OCI-LY3 (cell line): ENCODE results near the gene GLT1D1.
A peak's percentile ranks its signal among the peaks of the same experiment; 100 is the strongest.

Experiments
- CTCF ChIP-seq: fragments of 200-600, 300-600 bp; sonication (generic); IDR thresholded peaks from 2 replicates; pipeline ENCODE4 v1.5.1; 2014; ENCODE audit warnings: antibody characterized with exemption, low read length, low read depth
- EZH2phosphoT487 ChIP-seq: fragments of 200-600 bp; shearing (Covaris generic); IDR thresholded peaks from 2 replicates; pipeline ENCODE4 v1.6.1; 2018; ENCODE audit warnings: antibody characterized with exemption, mixed run types, low read depth

GRCh38 chr12:128844031-128844635 is 9.1 kb upstream of the GLT1D1 start:
- TF ChIP-seq CTCF: peak; percentile 16; the same call in 1 of the 2 replicates
- TF ChIP-seq EZH2phosphoT487: no peak
